Liver (tissue), 9 donors: ENCODE data around the gene FIP1L1. TPM values are rescaled to one million over a fixed set of nuclear protein-coding genes. Genes with fewer than 3 reads are reported as not detected.

Experiments used
- DNase-seq: peaks from one replicate; pipeline ENCODE4 v3.0.0-alpha.2; 2017; ENCODE audit warnings: low spot score
- H3K27ac ChIP-seq, 2 donors: one replicate each; pipeline ENCODE4 v1.7.0; 2013; ENCODE audit warnings: inconsistent platforms in 2 of 2, low read length in 2 of 2, control low read depth in 1 of 2, low read depth in 1 of 2, mild to moderate bottlenecking in 1 of 2
- H3K27me3 ChIP-seq, 4 donors: one replicate each; pipeline versions ENCODE4 v1.6.1 to v1.7.0; 2013; ENCODE audit warnings: low read length in 3 of 4, inconsistent platforms in 1 of 4, mild to moderate bottlenecking in 1 of 4, moderate library complexity in 1 of 4; ENCODE audit not compliant: control insufficient read depth in 4 of 4, insufficient read depth in 4 of 4
- H3K36me3 ChIP-seq, 4 donors: one replicate each; pipeline versions ENCODE4 v1.6.1 to v1.7.0; 2013; ENCODE audit warnings: low read length in 3 of 4, mild to moderate bottlenecking in 3 of 4, low read depth in 1 of 4, moderate library complexity in 1 of 4; ENCODE audit not compliant: control insufficient read depth in 4 of 4, insufficient read depth in 3 of 4
- H3K4me1 ChIP-seq, 4 donors: one replicate each; pipeline versions ENCODE4 v1.6.1 to v1.7.0; 2013; ENCODE audit warnings: low read length in 3 of 4, mild to moderate bottlenecking in 3 of 4, moderate library complexity in 1 of 4; ENCODE audit not compliant: control insufficient read depth in 4 of 4, insufficient read depth in 4 of 4
- H3K4me3 ChIP-seq, 3 donors: one replicate each; pipeline versions ENCODE4 v1.6.1 to v1.7.0; 2013; ENCODE audit warnings: low read length in 3 of 3, control low read depth in 1 of 3, low read depth in 1 of 3, mild to moderate bottlenecking in 1 of 3
- H3K9ac ChIP-seq, 2 donors: one replicate each; pipeline ENCODE4 v1.7.0; 2013; ENCODE audit warnings: low read length in 2 of 2, mild to moderate bottlenecking in 2 of 2, moderate library complexity in 2 of 2, control low read depth in 1 of 2, low read depth in 1 of 2
- H3K9me3 ChIP-seq, 4 donors: one replicate each; pipeline versions ENCODE4 v1.6.1 to v1.7.0; 2013; ENCODE audit warnings: low read length in 3 of 4; ENCODE audit not compliant: control insufficient read depth in 4 of 4
- CTCF ChIP-seq: fragments of 150-350 bp; IDR thresholded peaks from 2 replicates; pipeline ENCODE4 v1.5.1; 2017; ENCODE audit warnings: improper control_type of control experiment, low read depth, low read length; ENCODE audit not compliant: missing input control
- EGR1 ChIP-seq, 2 donors: IDR thresholded peaks; 2 replicates each; pipeline ENCODE4 v1.6.1; 2016 to 2018; ENCODE audit warnings: antibody characterized with exemption in 2 of 2, low read depth in 2 of 2
- FOXA1 ChIP-seq: IDR thresholded peaks from 2 replicates; pipeline ENCODE4 v1.6.1; 2016; ENCODE audit warnings: antibody characterized with exemption
- FOXA2 ChIP-seq: IDR thresholded peaks from 2 replicates; pipeline ENCODE4 v1.6.1; 2016; ENCODE audit warnings: antibody characterized with exemption
- GABPA ChIP-seq, 2 donors: IDR thresholded peaks in 1 of 2; conservative IDR thresholded peaks in 1 of 2; 2 replicates each; pipeline ENCODE4 v1.6.1; 2016; ENCODE audit warnings: antibody characterized with exemption in 2 of 2, mild to moderate bottlenecking in 1 of 2, moderate library complexity in 1 of 2
- HNF4A ChIP-seq, 2 donors: conservative IDR thresholded peaks; 2 replicates each; pipeline ENCODE4 v1.6.1; 2016; ENCODE audit warnings: antibody characterized with exemption in 2 of 2, mild to moderate bottlenecking in 2 of 2
- HNF4G ChIP-seq: IDR thresholded peaks from 2 replicates; pipeline ENCODE4 v1.6.1; 2016; ENCODE audit warnings: antibody characterized with exemption
- MAX ChIP-seq: IDR thresholded peaks from 2 replicates; pipeline ENCODE4 v1.6.1; 2016; ENCODE audit warnings: antibody characterized with exemption
- NR2F2 ChIP-seq: IDR thresholded peaks from 2 replicates; pipeline ENCODE4 v1.6.1; 2016; ENCODE audit warnings: antibody characterized with exemption
- RAD21 ChIP-seq, 2 donors: IDR thresholded peaks; 2 replicates each; pipeline ENCODE4 v1.6.1; 2016; ENCODE audit warnings: antibody characterized with exemption in 2 of 2, mild to moderate bottlenecking in 2 of 2
- REST ChIP-seq: IDR thresholded peaks from 2 replicates; pipeline ENCODE4 v1.6.1; 2016; ENCODE audit warnings: antibody characterized with exemption, mild to moderate bottlenecking
- RXRA ChIP-seq, 2 donors: IDR thresholded peaks; 2 replicates each; pipeline ENCODE4 v1.6.1; 2017 to 2018; ENCODE audit warnings: antibody characterized with exemption in 2 of 2, mild to moderate bottlenecking in 1 of 2
- SP1 ChIP-seq: IDR thresholded peaks from 2 replicates; pipeline ENCODE4 v1.6.1; 2018; ENCODE audit warnings: antibody characterized with exemption, mild to moderate bottlenecking
- YY1 ChIP-seq: IDR thresholded peaks from 2 replicates; pipeline ENCODE4 v1.6.1; 2016; ENCODE audit warnings: antibody characterized with exemption, mild to moderate bottlenecking
- polyA plus RNA-seq, 2 donors: library from polyadenylated mRNA; stranded (reverse) in 1 of 2; unstranded in 1 of 2; fragments of 200-250 nt in 1 of 2; fragments of >200 nt in 1 of 2; fragmentation: Nextera tagmentation in 1 of 2; extraction: Ambion mirVana in 1 of 2; gene quantifications; one replicate each; pipeline versions ENCODE4 v1.2.1 to v1.2.3, GENCODE V29; 2013 to 2015
- total RNA-seq, 2 donors: library from RNA; depleted of rRNA; stranded (reverse); fragments of >200 nt; gene quantifications; one replicate each; pipeline ENCODE4 v1.2.3, GENCODE V29; 2014
- TF ChIP-seq, protein P1 (sequence below): IDR thresholded peaks from 2 replicates; pipeline ENCODE4 v1.6.1; 2016; ENCODE audit warnings: antibody characterized with exemption
- TF ChIP-seq, protein P2 (sequence below): IDR thresholded peaks from 2 replicates; pipeline ENCODE4 v1.6.1; 2016; ENCODE audit warnings: antibody characterized with exemption
- donor health status: healthy.
- donor health status: healthy.
- donor health status: healthy.
- donor health status: healthy.
- donor health status: healthy.

Gene FIP1L1
- total and polyA plus RNA-seq, 4 donors, result 12.2 to 30.3 (median 18.4) TPM

DNA sequence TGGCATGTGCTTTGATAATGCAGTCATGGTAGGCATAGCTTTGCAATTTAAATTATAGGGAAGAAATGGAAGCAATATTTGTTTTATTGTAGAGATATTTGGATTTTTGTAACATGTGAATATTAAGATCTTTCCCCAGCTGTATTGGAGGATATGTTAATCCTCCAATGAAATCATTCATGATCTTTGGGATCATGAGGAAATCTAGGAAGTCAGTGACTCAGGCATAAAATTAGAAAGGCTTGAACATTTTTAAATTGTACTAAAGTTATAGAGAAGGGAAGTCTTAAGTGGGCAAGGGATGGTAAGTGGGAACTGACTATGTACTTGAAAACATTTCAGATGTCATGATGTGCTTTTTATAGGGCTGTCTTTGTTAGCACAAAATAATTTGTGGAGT is 46.8 kb downstream of the FIP1L1 start:
- no peaks in the 10 kb centered on the region for H3K4me1 ChIP-seq
- TF ChIP-seq, protein P1, sequence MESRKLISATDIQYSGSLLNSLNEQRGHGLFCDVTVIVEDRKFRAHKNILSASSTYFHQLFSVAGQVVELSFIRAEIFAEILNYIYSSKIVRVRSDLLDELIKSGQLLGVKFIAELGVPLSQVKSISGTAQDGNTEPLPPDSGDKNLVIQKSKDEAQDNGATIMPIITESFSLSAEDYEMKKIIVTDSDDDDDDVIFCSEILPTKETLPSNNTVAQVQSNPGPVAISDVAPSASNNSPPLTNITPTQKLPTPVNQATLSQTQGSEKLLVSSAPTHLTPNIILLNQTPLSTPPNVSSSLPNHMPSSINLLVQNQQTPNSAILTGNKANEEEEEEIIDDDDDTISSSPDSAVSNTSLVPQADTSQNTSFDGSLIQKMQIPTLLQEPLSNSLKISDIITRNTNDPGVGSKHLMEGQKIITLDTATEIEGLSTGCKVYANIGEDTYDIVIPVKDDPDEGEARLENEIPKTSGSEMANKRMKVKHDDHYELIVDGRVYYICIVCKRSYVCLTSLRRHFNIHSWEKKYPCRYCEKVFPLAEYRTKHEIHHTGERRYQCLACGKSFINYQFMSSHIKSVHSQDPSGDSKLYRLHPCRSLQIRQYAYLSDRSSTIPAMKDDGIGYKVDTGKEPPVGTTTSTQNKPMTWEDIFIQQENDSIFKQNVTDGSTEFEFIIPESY, result no peak
- TF ChIP-seq MAX (no peak), YY1 (no peak), NR2F2 (no peak), HNF4A (conservative IDR thresholded peaks at IDR 0.05) (no peak), FOXA2 (no peak), SP1 (no peak), HNF4G (no peak), RAD21 (IDR thresholded peaks at IDR 0.05) (no peak), CTCF (no peak), RXRA (IDR thresholded peaks at IDR 0.05) (no peak), EGR1 (IDR thresholded peaks at IDR 0.05; ENCODE audit: low read depth in 2 of 2) (no peak), FOXA1 (no peak)
- TF ChIP-seq, protein P2, sequence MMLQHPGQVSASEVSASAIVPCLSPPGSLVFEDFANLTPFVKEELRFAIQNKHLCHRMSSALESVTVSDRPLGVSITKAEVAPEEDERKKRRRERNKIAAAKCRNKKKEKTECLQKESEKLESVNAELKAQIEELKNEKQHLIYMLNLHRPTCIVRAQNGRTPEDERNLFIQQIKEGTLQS, result no peak
- DNase-seq, result no peak
- H3K4me3 ChIP-seq, result no peak overlapping the region
- H3K27ac ChIP-seq, result no peak overlapping the region
- no peaks in the 10 kb centered on the region for H3K27me3 ChIP-seq
- peaks cover 1 to 24% (median 9%) of the 10 kb centered on the region in 4 donors for H3K36me3 ChIP-seq
- no peaks in the 10 kb centered on the region for H3K9me3 ChIP-seq
- no peak overlapping the region for H3K9ac ChIP-seq

GRCh38 chr4:53427366-53427765 is 49.9 kb downstream of the FIP1L1 start:
- H3K27me3 ChIP-seq, result no peaks in the 10 kb centered on the region
- H3K36me3 ChIP-seq, result peaks cover 0 to 26% (median 12%) of the 10 kb centered on the region in 4 donors
- no peak for DNase-seq
- TF ChIP-seq SP1 (no peak), RAD21 (IDR thresholded peaks at IDR 0.05) (no peak), HNF4G (no peak), GABPA (IDR thresholded peaks at IDR 0.05 in 1 of 2, conservative IDR thresholded peaks at IDR 0.05 in 1 of 2) (no peak), MAX (no peak), NR2F2 (no peak), HNF4A (conservative IDR thresholded peaks at IDR 0.05) (no peak), RXRA (IDR thresholded peaks at IDR 0.05) (no peak), REST (no peak)
- TF ChIP-seq, protein P1, result no peak
- no peak overlapping the region for H3K27ac ChIP-seq
- no peak overlapping the region for H3K9ac ChIP-seq
- H3K4me1 ChIP-seq, result peaks cover 0 to 10% (median 2%) of the 10 kb centered on the region in 4 donors
- no peaks in the 10 kb centered on the region for H3K9me3 ChIP-seq
- no peak overlapping the region for H3K4me3 ChIP-seq
